ENCODE results near the gene AOC3. TPM values are rescaled to one million over a fixed set of nuclear protein-coding genes. Genes with fewer than 3 reads are reported as not detected.
A peak's percentile ranks its signal among the peaks of the same experiment; 100 is the strongest.

The AOC3 gene
- total RNA-seq, 1 experiment from 2014 or later: 2.8 TPM

DNA sequence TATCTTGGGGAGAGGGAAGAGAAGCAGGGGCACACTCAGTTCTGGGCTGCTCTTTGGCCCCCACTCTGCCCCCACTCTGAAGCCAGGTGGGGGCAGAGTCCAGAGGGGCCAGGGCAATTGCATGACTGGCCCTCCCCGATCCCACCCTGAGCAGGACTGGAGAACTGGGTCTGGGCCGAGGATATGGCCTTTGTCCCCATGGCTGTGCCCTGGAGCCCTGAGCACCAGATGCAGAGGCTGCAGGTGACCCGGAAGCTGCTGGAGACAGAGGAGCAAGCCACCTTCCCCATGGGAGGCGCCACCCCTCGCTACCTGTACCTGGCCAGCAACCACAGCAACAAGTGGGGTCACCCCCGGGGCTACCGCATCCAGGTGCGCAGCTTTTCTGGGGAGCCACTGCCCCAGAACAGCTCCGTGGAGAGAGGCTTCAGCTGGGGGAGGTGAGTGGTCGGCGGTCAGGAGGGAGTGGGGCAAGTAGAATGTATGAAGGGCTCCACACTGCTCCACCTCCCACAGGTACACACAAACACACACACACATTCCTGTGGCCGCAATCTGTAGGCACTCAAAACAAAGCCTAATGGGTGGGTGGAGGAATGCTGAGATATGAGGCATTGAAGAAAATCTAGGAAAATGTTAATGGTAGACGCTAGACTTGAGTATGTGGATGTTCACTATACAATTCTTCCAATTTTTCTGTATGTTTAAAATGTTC, 21.4 kb downstream of the AOC3 start:
- DNase-seq: no peak

More for the DNA sequence above, 21.4 kb downstream of the AOC3 start:
- Mint-ChIP-seq H3K27me3 (ENCODE audit: low read depth) (peaks cover 27% of the 10 kb centered on the region), H3K36me3 (ENCODE audit: insufficient read depth in 1 of 3, low read depth in 3 of 3) (peaks cover 0 to 9% (median 7%) of the 10 kb centered on the region in 3 experiments; a peak in 6 of 7 replicates), H3K9me3 (peaks cover 21 to 23% of the 10 kb centered on the region in 2 experiments), H3K27ac (peak overlapping the region in 1 of 3 experiments; percentile 44; a peak in 1 of 7 replicates), H3K4me1 (peaks cover 5% of the 10 kb centered on the region in 2 experiments; a peak in 3 of 4 replicates), H3K4me3 (no peak overlapping the region)
- no peak overlapping the region for H2BK5ac ChIP-seq (ENCODE audit: insufficient read length, low read length)
- no peak overlapping the region for H3K14ac ChIP-seq (ENCODE audit: insufficient read depth, low read length)
- H3K4me2 ChIP-seq (ENCODE audit: insufficient read depth, insufficient read length, low read length): no peak overlapping the region
- H3K79me1 ChIP-seq (ENCODE audit: insufficient read depth, low read depth, low read length, poor library complexity, severe bottlenecking): no peaks in the 10 kb centered on the region
- no peak overlapping the region for H3K18ac ChIP-seq (ENCODE audit: insufficient read length, low read depth, low read length)
- H3K23me2 ChIP-seq (ENCODE audit: insufficient read length, low read depth, low read length, poor library complexity, severe bottlenecking): no peaks in the 10 kb centered on the region
- H3K79me2 ChIP-seq (ENCODE audit: insufficient read depth, low read length): no peaks in the 10 kb centered on the region
- no peak overlapping the region for H4K8ac ChIP-seq (replicated peaks; ENCODE audit: insufficient read length, low read depth, low read length)
- H3K9ac ChIP-seq (ENCODE audit: extremely low read depth, insufficient read length, low read length): no peak overlapping the region
- no peak overlapping the region for H2BK12ac ChIP-seq (ENCODE audit: insufficient read length, low read depth, low read length)
- no peak overlapping the region for H3T11ph ChIP-seq (ENCODE audit: low read length)
- H3K4me1 ChIP-seq (ENCODE audit: insufficient read depth, low read length): no peaks in the 10 kb centered on the region
- H3K4ac ChIP-seq (ENCODE audit: low read depth, low read length): no peak overlapping the region
- no peak overlapping the region for H2BK20ac ChIP-seq (ENCODE audit: low read depth, low read length, poor library complexity, severe bottlenecking)
- no peaks in the 10 kb centered on the region for H4K20me1 ChIP-seq (ENCODE audit: control insufficient read depth, insufficient read depth, insufficient read length)
- WGBS (ENCODE audit: extremely low coverage, insufficient read length, low lambda C conversion rate): no CpG with 5 or more reads among the region's 13 CpGs
- H3K27me3 ChIP-seq (ENCODE audit: insufficient read depth, low read length): no peaks in the 10 kb centered on the region
- no peak overlapping the region for H4K5ac ChIP-seq (ENCODE audit: insufficient read length, low read depth, low read length)
- no peak overlapping the region for H3K56ac ChIP-seq (ENCODE audit: insufficient read length, low read depth, low read length)
- H3K23ac ChIP-seq (ENCODE audit: insufficient read length, low read depth, low read length): no peak overlapping the region
- H2AK5ac ChIP-seq (ENCODE audit: insufficient read length, low read length): no peak overlapping the region
- TF ChIP-seq, protein P1, sequence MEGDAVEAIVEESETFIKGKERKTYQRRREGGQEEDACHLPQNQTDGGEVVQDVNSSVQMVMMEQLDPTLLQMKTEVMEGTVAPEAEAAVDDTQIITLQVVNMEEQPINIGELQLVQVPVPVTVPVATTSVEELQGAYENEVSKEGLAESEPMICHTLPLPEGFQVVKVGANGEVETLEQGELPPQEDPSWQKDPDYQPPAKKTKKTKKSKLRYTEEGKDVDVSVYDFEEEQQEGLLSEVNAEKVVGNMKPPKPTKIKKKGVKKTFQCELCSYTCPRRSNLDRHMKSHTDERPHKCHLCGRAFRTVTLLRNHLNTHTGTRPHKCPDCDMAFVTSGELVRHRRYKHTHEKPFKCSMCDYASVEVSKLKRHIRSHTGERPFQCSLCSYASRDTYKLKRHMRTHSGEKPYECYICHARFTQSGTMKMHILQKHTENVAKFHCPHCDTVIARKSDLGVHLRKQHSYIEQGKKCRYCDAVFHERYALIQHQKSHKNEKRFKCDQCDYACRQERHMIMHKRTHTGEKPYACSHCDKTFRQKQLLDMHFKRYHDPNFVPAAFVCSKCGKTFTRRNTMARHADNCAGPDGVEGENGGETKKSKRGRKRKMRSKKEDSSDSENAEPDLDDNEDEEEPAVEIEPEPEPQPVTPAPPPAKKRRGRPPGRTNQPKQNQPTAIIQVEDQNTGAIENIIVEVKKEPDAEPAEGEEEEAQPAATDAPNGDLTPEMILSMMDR (conservative IDR thresholded peaks at IDR 0.05): no peak
- H2AFZ ChIP-seq (ENCODE audit: low read length): no peak overlapping the region
- H4K91ac ChIP-seq (ENCODE audit: insufficient read length, low read depth, low read length): no peak overlapping the region
- H2BK120ac ChIP-seq (ENCODE audit: low read depth, low read length, poor library complexity, severe bottlenecking): no peak overlapping the region
- no peaks in the 10 kb centered on the region for H3K9me3 ChIP-seq (ENCODE audit: control insufficient read depth, low read depth, low read length)
- no peak overlapping the region for H2BK15ac ChIP-seq (ENCODE audit: low read depth, low read length)
- H3K27ac ChIP-seq (ENCODE audit: insufficient read length, low read depth, low read length): no peak overlapping the region

Data from H9 (cell line).